HG02981 (cell line): ENCODE results near the gene OR2J2.
"Not testable (repeated sequence)": the region's sequence is repeated elsewhere in the genome, so short reads cannot be mapped to it uniquely, and the experiment has no call there.

ENCODE experiments used
- ATAC-seq: cut with Tn5 transposase; IDR thresholded peaks from one replicate; pipeline ENCODE4 v1.9.1; 2021; ENCODE audit warnings: mild to moderate bottlenecking, moderate library complexity; ENCODE audit not compliant: unreplicated experiment

The OR2J2 gene

GRCh38 chr6:29218056-29218455, 47.3 kb downstream of the OR2J2 start:
- not testable (repeated sequence) for ATAC-seq
